HG02840 (cell line): ENCODE measurements around the gene RBMS1.

ENCODE experiments used
- ATAC-seq: cut with Tn5 transposase; IDR thresholded peaks from one replicate; pipeline ENCODE4 v1.9.1; 2021; ENCODE audit warnings: mild to moderate bottlenecking, moderate library complexity, moderate number of reproducible peaks; ENCODE audit not compliant: unreplicated experiment, low FRiP score

RBMS1 gene

DNA sequence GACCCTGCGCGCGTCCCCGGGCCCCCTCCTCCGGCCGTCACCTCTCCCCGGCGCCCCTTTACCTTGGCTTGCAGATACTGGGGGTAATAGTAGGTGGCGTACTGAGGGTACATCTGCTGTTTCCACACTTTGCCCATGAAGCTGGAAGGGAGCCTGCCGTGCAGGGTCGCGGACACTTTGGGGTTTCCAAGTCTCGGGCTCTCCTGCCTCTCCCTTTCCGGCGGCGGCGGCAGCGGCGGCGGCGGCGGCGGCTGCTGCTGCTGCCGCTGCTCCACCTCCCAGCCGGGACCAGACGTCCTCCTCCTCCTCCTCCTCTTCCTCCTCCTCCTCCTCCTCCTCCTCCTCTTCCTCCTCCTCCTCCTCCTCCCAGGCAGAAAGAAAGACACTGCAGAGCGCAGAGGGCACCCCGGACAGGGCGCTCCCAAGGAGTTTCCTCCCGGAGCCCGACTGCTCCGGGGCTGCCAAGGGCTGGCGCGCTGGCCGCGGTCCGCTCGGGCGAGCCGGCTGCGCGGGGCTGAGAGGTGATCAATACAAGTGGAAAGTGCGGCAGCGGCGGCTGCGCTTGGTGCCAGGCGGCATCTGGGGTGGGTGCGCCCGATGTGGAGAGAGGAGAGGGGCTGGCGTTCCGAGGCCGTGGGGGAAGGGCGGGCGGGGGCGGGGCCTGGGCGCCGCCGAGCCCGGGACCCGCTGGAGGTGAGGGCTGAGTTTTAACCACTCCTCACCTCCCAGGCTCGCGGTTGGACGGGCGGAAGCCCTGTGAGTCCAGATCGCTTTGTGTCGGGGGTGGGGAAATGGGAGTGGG is at the start of gene RBMS1:
Gene RBMS1 (minus strand): TSS at position 581 of the 802 bp plus-strand sequence. CDS start 444 bp downstream, at position 137.
- no peak for ATAC-seq

DNA sequence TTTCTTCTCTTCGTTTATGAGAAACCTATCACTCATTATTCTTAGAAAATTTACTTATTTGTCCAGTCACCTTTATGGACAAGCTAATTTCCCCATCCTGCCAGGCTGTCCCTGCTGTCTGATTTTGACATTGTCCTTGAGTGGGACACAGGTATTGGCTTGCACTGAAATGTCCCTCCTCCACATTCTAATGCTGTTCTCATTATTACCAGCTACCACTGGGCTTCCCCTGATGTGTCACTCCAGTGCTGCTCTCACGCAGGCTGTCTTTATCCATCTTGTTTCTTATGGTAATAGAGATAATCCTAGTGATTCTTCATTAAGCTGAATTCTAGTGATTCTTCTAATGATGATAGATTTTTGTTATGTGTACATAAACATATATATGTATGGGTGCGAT is 48.1 kb upstream of the RBMS1 start:
- no peak for ATAC-seq

GRCh38 chr2:160538559-160539355 is 45.1 kb upstream of the RBMS1 start:
- ATAC-seq, result no peak

GRCh38 chr2:160538115-160538514 is 44.5 kb upstream of the RBMS1 start:
- ATAC-seq, result no peak

- ATAC-seq, result no peak
Measured at GRCh38 chr2:160534996-160535395, 41.4 kb upstream of the RBMS1 start.

DNA sequence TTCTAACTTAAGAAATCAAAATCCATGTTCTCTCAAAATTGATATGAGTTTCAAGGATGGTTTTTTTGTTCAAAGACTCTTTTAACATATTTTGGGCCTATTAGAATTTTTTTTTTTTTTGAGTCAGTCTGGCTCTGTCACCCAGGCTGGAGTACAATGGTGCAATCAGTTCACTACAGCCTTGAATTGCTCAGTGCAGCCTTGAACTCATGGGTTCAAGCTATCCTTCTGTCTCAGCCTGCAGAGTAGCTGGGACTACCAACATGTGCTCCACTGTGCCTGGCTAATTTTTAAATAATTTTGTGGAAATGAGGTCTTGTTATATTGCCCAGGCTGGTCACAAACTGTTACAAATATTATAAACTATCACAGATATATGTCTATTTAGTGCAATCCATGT is 40.6 kb upstream of the RBMS1 start:
- no peak for ATAC-seq

- no peak for ATAC-seq
Measured at GRCh38 chr2:160533482-160533881, 39.9 kb upstream of the RBMS1 start.

DNA sequence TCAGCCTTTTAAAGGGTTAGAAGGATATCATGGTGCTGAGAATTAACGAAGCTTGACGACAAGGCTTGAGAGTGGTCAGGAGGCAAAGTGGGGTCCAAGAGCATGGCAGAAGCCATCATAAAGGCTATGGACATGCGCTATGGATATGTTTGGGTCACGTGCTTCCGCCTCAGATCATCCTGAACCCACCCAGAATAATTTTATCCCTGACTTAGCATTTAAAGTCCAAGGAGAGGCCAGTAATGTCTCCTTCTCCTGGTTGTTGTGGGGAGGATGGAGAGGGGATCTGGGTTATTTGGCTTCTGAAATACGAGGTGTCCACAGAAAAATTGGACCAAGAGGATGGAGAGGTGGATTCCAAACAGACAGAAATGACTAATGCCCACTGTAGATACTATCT is 38.8 kb upstream of the RBMS1 start:
- no peak for ATAC-seq

DNA sequence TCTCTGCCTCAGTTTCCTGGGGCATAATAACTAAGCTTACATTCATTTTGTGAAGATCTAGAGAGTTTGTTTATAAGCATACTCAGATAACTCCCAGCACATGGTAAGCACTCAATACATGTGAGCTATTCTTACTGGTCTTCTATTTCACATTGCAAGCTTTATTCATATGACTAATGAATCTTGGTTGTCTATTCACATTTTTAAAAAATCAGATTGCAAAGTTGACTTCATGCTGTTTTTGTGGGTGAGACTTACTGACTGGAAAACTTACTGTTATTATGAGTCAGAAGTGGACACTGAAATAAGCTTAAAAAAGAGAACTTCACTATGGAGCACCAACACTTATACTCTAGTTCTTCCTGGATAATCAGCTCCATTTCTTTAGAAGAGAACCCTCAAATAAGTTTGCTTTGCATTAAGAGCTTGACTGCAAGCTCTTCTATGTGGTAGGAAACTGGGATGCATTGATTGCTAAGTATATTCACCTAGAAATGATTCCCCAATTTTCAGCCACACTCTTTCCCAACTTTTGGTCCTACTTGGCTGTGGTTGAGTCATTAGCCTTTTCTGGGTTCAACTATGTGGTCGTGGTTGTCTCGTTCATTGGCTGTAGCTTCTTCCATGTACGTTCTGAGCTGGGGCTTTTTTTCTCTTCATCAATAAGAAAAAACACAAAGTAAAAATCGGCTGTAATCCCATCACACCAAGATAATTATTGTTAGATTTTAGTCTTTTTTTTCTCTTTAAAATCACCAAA is 29.5 kb upstream of the RBMS1 start:
- ATAC-seq, result no peak

DNA sequence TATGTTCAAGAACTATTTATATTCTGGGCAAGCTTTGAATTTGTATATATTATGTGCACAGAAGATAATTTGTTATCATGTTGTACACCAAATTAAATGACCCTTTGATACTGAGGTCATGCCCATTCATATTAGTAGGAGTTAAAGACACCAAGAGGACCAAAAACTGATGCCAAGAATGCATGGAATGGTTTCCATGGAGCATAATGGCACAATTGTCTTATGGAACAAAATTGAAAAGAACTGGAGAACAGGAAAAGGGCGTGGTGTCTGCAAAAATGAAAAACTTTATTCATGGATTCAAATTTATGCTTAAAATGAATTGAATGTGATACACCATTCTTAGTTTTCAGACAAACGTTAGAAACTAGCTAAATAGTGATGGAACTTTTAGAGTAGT is 24.1 kb upstream of the RBMS1 start:
- no peak for ATAC-seq

DNA sequence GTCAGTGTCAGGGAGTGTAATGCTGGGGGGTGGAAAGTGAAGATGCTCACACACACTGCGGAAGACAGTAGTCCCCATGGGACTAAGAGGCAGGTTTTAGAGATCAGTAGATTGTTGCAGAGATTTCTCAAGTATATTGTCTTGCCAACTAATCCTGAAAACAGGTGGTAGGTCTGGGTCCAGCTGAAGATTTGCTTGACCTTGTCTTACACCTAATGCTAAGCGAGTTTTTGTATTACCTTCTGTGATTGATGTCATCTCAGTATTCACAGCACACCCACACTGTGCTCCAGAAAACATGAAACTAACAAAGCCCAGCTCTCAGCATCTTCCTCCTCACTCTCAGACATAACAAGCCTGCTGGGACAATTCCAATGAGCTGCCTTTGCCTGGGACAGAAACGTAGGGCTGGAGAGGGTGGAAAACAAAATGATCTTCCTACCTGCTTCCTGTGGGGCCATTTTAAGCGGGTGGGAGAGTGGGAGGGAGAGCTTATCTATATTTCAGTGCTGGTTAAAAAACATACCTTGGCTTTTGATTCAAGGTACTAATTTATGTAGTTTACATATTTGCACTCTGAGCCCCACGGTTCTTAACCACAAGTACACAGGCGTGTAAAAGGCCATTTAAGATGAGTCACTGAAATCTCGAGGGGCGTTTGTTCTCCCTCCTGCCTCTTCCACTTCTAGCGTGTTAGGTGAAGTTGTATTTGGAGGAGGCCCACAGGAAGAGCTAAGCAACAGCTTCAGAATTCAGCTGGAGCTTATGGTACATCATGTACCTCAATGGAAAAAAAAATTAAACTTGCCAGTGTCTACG is 23.1 kb upstream of the RBMS1 start:
- no peak for ATAC-seq

DNA sequence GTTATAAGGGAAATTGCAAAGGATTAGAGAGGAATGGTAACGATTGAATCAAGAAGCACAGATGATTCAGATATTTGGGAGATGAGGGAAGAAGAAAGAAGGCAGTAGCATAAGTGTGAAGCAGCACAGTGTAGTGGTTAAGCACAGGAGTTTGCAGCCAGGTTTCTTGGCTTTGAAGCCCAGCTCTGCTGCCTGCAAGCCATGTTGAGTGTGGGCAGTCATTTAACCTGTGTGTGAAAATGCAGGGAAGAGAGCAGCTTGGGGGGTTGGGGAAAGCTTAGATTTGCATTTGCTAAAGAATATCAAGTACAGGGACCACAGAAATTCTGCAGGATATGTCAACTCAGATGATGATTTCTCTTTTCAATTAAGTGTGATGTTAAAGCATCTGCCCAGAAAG is 21.5 kb upstream of the RBMS1 start:
- ATAC-seq, result no peak

GRCh38 chr2:160513120-160513519 is 19.5 kb upstream of the RBMS1 start:
- ATAC-seq, result no peak

DNA sequence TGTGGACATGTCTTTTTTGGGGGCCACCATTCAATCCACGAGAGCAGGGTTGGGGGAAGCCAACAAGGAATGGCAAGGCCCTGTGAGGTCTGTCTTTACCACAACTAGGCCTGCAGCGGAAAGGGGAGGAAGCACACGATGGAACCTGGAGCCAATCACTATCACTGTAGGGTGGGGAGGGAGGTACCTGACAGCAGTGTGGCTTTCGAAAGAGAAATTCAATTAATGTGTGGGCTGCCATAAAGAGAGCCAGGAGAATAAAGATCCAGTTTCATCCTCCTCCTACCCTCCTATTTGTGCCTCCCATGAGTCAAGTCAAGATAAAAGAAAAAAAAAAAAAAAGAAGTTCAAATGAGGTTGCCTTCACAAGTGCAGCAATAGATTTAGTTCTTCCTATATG is 18.9 kb upstream of the RBMS1 start:
- no peak for ATAC-seq

- no peak for ATAC-seq
Measured at GRCh38 chr2:160510617-160511016, 17.0 kb upstream of the RBMS1 start.

- no peak for ATAC-seq
Measured at GRCh38 chr2:160509016-160509415, 15.4 kb upstream of the RBMS1 start.

DNA sequence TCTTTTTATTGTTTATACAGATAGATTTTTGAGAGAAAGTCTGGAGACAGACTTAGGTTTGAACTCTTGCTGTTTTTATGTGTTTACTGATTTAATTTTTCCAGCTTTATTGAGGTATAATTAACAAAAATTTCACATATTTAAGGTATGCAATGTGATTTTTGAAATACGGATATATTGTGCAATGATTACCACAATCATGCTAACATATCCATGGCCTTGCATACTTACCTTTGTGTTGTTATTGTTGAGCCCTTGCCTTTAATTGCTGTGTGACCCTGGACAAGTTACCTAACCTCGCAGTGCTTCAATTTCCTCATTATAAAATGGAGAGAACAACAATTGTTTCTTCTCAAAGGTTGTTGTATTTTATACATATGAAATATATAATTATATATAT is 13.9 kb upstream of the RBMS1 start:
- no peak for ATAC-seq

- ATAC-seq, result no peak
Measured at GRCh38 chr2:160507046-160507407, 13.4 kb upstream of the RBMS1 start.

- ATAC-seq, result no peak
Measured at GRCh38 chr2:160506371-160507045, 12.9 kb upstream of the RBMS1 start.

DNA sequence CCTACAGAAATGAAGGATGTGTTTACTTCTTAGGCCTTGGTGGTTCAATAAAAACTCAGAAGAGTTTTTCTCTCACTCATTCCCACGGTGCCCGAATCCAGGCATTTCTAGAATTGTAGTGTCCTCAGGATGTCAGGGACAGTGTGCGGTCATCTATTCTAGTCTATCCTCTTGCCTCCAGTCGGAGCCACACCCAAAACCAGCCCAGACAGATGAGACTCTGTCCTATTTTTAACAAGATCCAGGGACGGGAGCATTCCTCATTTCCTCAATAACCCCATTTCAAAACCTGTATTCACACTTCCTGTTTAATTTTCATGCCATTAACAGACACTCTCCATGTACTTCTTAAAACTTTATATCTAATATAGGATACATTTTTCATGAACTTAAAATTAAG is 11.6 kb upstream of the RBMS1 start:
- ATAC-seq, result no peak
